Measurements from ENCODE around the gene MRGPRF.

MRGPRF gene

DNA sequence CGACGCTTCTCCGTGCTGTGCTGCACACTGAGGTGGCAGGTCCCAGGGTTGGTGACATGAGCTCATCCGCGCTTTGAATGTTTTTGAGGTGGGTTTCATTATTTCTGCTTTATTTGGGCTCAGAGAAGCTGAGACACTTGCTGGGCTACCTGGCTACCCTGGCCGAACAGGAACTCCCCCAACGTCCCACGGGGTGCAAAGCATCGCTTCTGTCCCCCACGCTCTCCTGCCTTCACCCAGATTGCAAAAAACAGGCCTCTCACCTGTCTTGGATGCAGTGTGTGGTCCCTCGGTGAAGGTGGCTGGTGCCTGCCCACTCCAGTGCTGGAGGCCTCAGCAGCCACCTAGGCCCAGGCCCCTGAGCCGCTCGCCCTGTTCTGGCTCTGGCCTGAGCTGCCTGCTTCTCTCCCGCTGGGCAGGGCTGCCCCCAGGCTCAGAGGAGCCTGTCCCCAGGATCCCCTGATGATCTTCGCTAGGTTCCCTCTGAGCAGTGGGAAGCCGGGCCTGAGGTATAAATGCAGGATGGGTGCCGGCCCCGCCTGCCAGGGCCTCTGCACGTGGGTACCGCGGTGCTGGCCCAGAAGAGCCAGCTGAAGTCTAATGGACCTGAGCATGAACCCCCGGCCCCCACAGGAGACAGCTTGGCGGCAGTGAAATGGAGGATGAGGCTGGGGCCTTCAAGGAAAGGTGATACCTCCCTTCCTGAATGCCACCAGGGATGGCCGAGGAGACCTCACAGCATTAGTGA, 16.5 kb downstream of the MRGPRF start:
- H3K27ac ChIP-seq = no peak overlapping the region
- TF ChIP-seq ZFX (IDR thresholded peaks at IDR 0.05; ENCODE audit: borderline replicate concordance) = no peak
- TF ChIP-seq, protein P1, sequence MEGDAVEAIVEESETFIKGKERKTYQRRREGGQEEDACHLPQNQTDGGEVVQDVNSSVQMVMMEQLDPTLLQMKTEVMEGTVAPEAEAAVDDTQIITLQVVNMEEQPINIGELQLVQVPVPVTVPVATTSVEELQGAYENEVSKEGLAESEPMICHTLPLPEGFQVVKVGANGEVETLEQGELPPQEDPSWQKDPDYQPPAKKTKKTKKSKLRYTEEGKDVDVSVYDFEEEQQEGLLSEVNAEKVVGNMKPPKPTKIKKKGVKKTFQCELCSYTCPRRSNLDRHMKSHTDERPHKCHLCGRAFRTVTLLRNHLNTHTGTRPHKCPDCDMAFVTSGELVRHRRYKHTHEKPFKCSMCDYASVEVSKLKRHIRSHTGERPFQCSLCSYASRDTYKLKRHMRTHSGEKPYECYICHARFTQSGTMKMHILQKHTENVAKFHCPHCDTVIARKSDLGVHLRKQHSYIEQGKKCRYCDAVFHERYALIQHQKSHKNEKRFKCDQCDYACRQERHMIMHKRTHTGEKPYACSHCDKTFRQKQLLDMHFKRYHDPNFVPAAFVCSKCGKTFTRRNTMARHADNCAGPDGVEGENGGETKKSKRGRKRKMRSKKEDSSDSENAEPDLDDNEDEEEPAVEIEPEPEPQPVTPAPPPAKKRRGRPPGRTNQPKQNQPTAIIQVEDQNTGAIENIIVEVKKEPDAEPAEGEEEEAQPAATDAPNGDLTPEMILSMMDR (IDR thresholded peaks at IDR 0.05) = no peak

- no peak overlapping the region for H3K27ac ChIP-seq
- no peak for TF ChIP-seq ZFX (IDR thresholded peaks at IDR 0.05; ENCODE audit: borderline replicate concordance)
- TF ChIP-seq, protein P1 (IDR thresholded peaks at IDR 0.05) = no peak
Measured at GRCh38 chr11:68994894-68995285, 18.2 kb downstream of the MRGPRF start.

DNA sequence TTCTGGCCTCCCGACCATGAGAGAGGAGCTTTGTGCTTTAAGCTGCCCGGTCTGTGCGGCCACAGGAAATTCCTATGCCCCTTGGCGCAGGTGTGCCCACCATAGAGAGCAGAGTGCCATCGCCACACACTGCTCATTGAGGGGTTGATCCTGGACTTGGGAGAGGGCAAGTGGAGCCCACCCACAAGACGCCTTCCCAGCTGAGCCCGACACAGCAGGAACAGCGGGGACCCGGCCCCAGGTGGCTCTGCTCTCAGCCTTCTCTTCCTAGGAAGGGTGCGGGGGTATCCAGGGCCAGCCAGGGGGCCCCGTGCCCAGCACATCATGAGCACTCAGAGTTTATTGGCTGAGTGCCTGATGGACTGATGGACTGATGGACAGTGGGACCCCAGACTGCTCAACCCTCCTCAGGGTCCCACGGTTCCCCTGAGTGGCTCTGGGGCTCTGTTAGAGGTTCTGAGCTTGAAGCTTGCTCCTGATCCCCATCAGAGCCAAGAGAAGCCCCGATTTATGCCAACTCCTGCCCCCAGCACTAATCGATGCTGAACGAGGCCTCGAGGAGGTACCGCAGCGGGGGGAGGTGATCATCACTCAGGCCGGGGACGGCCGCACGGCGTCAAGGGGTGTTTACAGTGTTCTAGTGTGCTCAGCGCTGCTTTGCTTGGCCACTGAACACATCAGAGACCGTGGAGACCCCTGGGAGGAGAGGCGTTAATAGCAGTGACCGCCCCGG, 18.7 kb downstream of the MRGPRF start:
- H3K27ac ChIP-seq = no peak overlapping the region
- TF ChIP-seq ZFX (IDR thresholded peaks at IDR 0.05; ENCODE audit: borderline replicate concordance) = no peak
- TF ChIP-seq, protein P1 (IDR thresholded peaks at IDR 0.05) = no peak

DNA sequence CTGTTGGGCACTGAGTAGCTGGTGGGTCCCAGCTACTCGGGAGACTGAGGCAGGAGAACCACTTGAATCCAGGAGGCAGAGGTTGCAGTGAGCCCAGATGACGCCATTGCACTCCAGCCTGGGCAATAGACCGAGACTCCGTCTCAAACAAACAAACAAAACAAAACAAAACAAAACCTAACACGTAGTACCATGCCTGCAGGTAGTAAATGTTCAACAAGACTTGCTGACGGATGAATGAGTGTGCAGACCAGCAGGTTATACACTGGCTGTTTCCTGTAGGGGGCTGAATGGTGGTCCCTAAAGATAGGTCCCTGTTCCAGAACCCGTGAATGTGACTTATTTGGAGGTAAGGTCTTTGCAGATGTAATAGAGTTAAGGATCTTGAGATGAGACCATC, 19.5 kb downstream of the MRGPRF start:
- TF ChIP-seq, protein P1 (IDR thresholded peaks at IDR 0.05) = no peak
- no peak for TF ChIP-seq ZFX (IDR thresholded peaks at IDR 0.05; ENCODE audit: borderline replicate concordance)
- no peak overlapping the region for H3K27ac ChIP-seq

- H3K27ac ChIP-seq = no peak overlapping the region
- TF ChIP-seq, protein P1 (IDR thresholded peaks at IDR 0.05) = no peak
- no peak for TF ChIP-seq ZFX (IDR thresholded peaks at IDR 0.05; ENCODE audit: borderline replicate concordance)
Measured at GRCh38 chr11:68992743-68993255, 20.2 kb downstream of the MRGPRF start.

DNA sequence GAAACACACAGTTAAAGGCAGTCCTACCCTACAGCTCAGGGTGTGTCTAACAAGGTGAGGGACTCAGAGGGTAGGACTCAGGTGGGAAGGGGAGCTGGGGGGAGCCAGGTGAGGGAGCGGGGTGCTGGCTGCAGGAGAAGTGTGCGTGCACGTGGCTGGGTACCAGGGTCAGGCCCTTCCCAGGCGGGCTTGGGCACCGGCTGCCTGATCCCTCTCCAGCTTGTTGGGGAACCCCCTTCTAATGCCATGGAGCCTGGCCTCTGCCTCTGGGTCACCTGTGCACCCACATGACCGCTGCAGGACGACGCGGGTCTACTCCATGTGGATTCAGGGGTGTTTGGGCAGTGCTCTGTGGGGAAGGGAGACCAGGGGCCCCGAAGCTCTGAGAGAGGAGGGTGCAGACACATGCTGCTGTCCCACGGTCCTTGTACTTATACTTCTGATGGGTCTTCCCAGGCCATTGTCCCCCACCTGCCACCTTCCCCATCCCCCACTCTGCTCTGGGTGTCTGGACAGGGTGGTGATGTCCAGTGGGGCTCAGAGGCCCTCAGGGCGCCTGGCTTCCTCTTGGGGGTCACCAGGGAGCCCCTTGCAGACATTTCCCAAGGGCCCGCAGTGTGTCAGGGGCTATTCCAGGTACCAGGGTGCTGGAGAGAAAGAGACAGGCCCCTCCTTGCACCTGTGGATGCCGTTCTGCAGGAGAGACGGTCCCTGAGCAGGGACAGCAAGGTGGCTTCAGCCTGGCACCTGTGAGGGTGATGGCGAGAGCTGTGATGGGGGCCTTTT, 21.9 kb downstream of the MRGPRF start:
- TF ChIP-seq ZFX (IDR thresholded peaks at IDR 0.05; ENCODE audit: borderline replicate concordance) = no peak
- TF ChIP-seq, protein P1 (IDR thresholded peaks at IDR 0.05) = no peak
- H3K27ac ChIP-seq = no peak overlapping the region

Measured in 22Rv1 (cell line).